ENCODE measurements around the gene CYP4F12.

DNA sequence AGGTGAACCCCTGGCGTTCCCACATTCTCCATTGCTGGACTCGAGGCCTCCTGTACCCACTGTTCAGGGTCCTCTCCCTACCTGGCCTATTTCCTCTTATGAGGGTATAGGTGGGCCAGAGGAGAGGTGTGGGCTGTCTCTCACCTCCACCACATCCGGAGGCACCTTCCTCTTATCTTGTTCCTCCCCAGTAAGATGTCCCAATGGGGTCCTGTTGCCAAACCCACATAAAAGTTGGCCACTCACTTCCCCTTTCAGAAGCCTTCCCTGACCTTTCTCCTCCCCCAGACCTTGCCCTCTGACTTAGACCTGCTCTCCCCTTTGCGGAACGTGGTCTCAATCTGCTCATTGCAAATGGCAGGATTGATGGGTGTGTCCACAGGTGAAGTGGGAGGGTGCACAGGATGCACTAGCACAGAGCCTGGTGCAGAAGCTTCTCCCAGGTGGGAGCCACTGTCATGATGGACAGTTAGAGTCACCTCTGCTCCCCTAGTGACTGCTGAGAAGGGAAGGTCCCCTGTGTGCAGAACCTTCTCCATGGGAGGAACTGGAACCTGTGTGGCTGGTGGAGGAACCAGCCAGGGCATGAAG, 30.9 kb upstream of the CYP4F12 start:
- TF ChIP-seq CEBPB (IDR thresholded peaks at IDR 0.05): no peak
- no peak for TF ChIP-seq EP300 (IDR thresholded peaks at IDR 0.05)
- TF ChIP-seq, protein P1, sequence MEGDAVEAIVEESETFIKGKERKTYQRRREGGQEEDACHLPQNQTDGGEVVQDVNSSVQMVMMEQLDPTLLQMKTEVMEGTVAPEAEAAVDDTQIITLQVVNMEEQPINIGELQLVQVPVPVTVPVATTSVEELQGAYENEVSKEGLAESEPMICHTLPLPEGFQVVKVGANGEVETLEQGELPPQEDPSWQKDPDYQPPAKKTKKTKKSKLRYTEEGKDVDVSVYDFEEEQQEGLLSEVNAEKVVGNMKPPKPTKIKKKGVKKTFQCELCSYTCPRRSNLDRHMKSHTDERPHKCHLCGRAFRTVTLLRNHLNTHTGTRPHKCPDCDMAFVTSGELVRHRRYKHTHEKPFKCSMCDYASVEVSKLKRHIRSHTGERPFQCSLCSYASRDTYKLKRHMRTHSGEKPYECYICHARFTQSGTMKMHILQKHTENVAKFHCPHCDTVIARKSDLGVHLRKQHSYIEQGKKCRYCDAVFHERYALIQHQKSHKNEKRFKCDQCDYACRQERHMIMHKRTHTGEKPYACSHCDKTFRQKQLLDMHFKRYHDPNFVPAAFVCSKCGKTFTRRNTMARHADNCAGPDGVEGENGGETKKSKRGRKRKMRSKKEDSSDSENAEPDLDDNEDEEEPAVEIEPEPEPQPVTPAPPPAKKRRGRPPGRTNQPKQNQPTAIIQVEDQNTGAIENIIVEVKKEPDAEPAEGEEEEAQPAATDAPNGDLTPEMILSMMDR (IDR thresholded peaks at IDR 0.05): no peak
- TF ChIP-seq HDAC2 (IDR thresholded peaks at IDR 0.05): no peak
- TF ChIP-seq JUN (IDR thresholded peaks at IDR 0.05): no peak
- no peak for TF ChIP-seq RAD21 (conservative IDR thresholded peaks at IDR 0.05 in 1 of 2, IDR thresholded peaks at IDR 0.05 in 1 of 2)
- no peak for TF ChIP-seq POLR2A (IDR thresholded peaks at IDR 0.05; ENCODE audit: low read length)
- TF ChIP-seq, protein P2, sequence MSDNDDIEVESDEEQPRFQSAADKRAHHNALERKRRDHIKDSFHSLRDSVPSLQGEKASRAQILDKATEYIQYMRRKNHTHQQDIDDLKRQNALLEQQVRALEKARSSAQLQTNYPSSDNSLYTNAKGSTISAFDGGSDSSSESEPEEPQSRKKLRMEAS (IDR thresholded peaks at IDR 0.05): no peak
